HG03520 (cell line): ENCODE measurements around the gene CAND1.

Experiments used
- ATAC-seq: cut with Tn5 transposase; IDR thresholded peaks from one replicate; pipeline ENCODE4 v1.9.1; 2021; ENCODE audit warnings: mild to moderate bottlenecking, moderate library complexity; ENCODE audit not compliant: unreplicated experiment

CAND1 gene

GRCh38 chr12:67280088-67280487, 10.9 kb downstream of the CAND1 start:
- no peak for ATAC-seq

- no peak for ATAC-seq
These were observed 11.4 kb downstream of the CAND1 start for GRCh38 chr12:67280572-67280971.

GRCh38 chr12:67284561-67284960, 15.4 kb downstream of the CAND1 start:
- no peak for ATAC-seq

- ATAC-seq, result no peak
These were observed 17.1 kb downstream of the CAND1 start for GRCh38 chr12:67286257-67286656.

GRCh38 chr12:67287311-67287710, 18.2 kb downstream of the CAND1 start:
- no peak for ATAC-seq

- no peak for ATAC-seq
These were observed 19.4 kb downstream of the CAND1 start for GRCh38 chr12:67288561-67288960.

- no peak for ATAC-seq
These were observed 21.2 kb downstream of the CAND1 start for GRCh38 chr12:67290378-67290777.

- no peak for ATAC-seq
These were observed 30.4 kb downstream of the CAND1 start for GRCh38 chr12:67299526-67299925.

GRCh38 chr12:67299926-67300325, 30.8 kb downstream of the CAND1 start:
- no peak for ATAC-seq

GRCh38 chr12:67302162-67302561, 33.0 kb downstream of the CAND1 start:
- ATAC-seq, result no peak

- ATAC-seq, result no peak
These were observed 36.4 kb downstream of the CAND1 start for GRCh38 chr12:67305544-67305943.

- ATAC-seq, result no peak
These were observed 37.6 kb downstream of the CAND1 start for GRCh38 chr12:67306712-67307111.

GRCh38 chr12:67315661-67316060, 46.5 kb downstream of the CAND1 start:
- ATAC-seq, result no peak

- ATAC-seq, result no peak
These were observed 49.6 kb downstream of the CAND1 start for GRCh38 chr12:67318786-67319185.

- no peak for ATAC-seq
These were observed 50.8 kb downstream of the CAND1 start for GRCh38 chr12:67319936-67320335.

- no peak for ATAC-seq
These were observed 51.6 kb downstream of the CAND1 start for GRCh38 chr12:67320614-67321295.

- no peak for ATAC-seq
These were observed 53.4 kb downstream of the CAND1 start for GRCh38 chr12:67322580-67322979.

GRCh38 chr12:67323007-67323406, 53.8 kb downstream of the CAND1 start:
- ATAC-seq, result no peak

- no peak for ATAC-seq
These were observed 57.5 kb downstream of the CAND1 start for GRCh38 chr12:67326637-67327036.

GRCh38 chr12:67327466-67327865, 58.3 kb downstream of the CAND1 start:
- no peak for ATAC-seq

- ATAC-seq, result no peak
These were observed 62.0 kb downstream of the CAND1 start for GRCh38 chr12:67331123-67331522.

GRCh38 chr12:67331828-67332227, 62.7 kb downstream of the CAND1 start:
- ATAC-seq, result no peak

- ATAC-seq, result no peak
These were observed 64.5 kb downstream of the CAND1 start for GRCh38 chr12:67333649-67334048.
